Neuron (in vitro differentiated cells): ENCODE measurements around the gene ZNF609.

Source experiments
- H2AFZ ChIP-seq: one replicate; pipeline ENCODE4 v1.6.1; 2013; ENCODE audit warnings: low read depth, mild to moderate bottlenecking, inconsistent platforms, low read length, moderate library complexity
- H3K27me3 ChIP-seq: one replicate; pipeline ENCODE4 v1.6.1; 2013; ENCODE audit warnings: low read length; ENCODE audit not compliant: insufficient read depth
- H3K36me3 ChIP-seq: one replicate; pipeline ENCODE4 v1.6.1; 2013; ENCODE audit warnings: low read length; ENCODE audit not compliant: insufficient read depth
- H3K4me1 ChIP-seq: one replicate; pipeline ENCODE4 v1.6.1; 2013; ENCODE audit warnings: low read length; ENCODE audit not compliant: insufficient read depth
- H3K4me3 ChIP-seq: 2 replicates; pipeline ENCODE4 v1.5.1; 2013; ENCODE audit warnings: mild to moderate bottlenecking, low read length, moderate library complexity
- H3K9me3 ChIP-seq: one replicate; pipeline ENCODE4 v1.6.1; 2013; ENCODE audit warnings: low read length

The ZNF609 gene

GRCh38 chr15:64443747-64444621, 16.4 kb upstream of the ZNF609 start:
- Histone ChIP-seq H3K36me3 (peaks cover 16% of the 10 kb centered on the region), H2AFZ (no peak overlapping the region), H3K9me3 (no peaks in the 10 kb centered on the region), H3K4me1 (no peaks in the 10 kb centered on the region), H3K4me3 (no peak overlapping the region), H3K27me3 (no peaks in the 10 kb centered on the region)

GRCh38 chr15:64444836-64445235, 15.5 kb upstream of the ZNF609 start:
- Histone ChIP-seq H3K36me3 (peaks cover 17% of the 10 kb centered on the region), H3K9me3 (no peaks in the 10 kb centered on the region), H2AFZ (no peak overlapping the region), H3K4me1 (no peaks in the 10 kb centered on the region), H3K4me3 (no peak overlapping the region), H3K27me3 (no peaks in the 10 kb centered on the region)

- H2AFZ ChIP-seq, result no peak overlapping the region
- H3K4me3 ChIP-seq, result no peak overlapping the region
- peaks cover 2% of the 10 kb centered on the region for H3K4me1 ChIP-seq
- H3K36me3 ChIP-seq, result peaks cover 15% of the 10 kb centered on the region
- no peaks in the 10 kb centered on the region for H3K27me3 ChIP-seq
- no peaks in the 10 kb centered on the region for H3K9me3 ChIP-seq
These were observed 12.7 kb upstream of the ZNF609 start for GRCh38 chr15:64447536-64448315.

GRCh38 chr15:64452988-64453688, 7.2 kb upstream of the ZNF609 start:
- Histone ChIP-seq H3K4me1 (peaks cover 54% of the 10 kb centered on the region), H2AFZ (no peak overlapping the region), H3K27me3 (no peaks in the 10 kb centered on the region), H3K9me3 (no peaks in the 10 kb centered on the region), H3K4me3 (no peak overlapping the region), H3K36me3 (peaks cover 7% of the 10 kb centered on the region)

- Histone ChIP-seq H3K27me3 (no peaks in the 10 kb centered on the region), H3K4me1 (peaks cover 54% of the 10 kb centered on the region), H2AFZ (no peak overlapping the region), H3K4me3 (no peak overlapping the region), H3K36me3 (peaks cover 4% of the 10 kb centered on the region), H3K9me3 (no peaks in the 10 kb centered on the region)
These were observed 6.7 kb upstream of the ZNF609 start for GRCh38 chr15:64453689-64454037.

GRCh38 chr15:64454282-64454681, 6.1 kb upstream of the ZNF609 start:
- H3K4me1 ChIP-seq, result peaks cover 56% of the 10 kb centered on the region
- no peaks in the 10 kb centered on the region for H3K27me3 ChIP-seq

GRCh38 chr15:64455961-64456371, 4.4 kb upstream of the ZNF609 start:
- Histone ChIP-seq H3K36me3 (peaks cover 2% of the 10 kb centered on the region), H3K4me1 (peaks cover 57% of the 10 kb centered on the region), H3K4me3 (no peak overlapping the region), H3K9me3 (no peaks in the 10 kb centered on the region), H2AFZ (no peak overlapping the region), H3K27me3 (no peaks in the 10 kb centered on the region)

More at GRCh38 chr15:64454282-64454681, 6.1 kb upstream of the ZNF609 start:
- Histone ChIP-seq H3K36me3 (peaks cover 5% of the 10 kb centered on the region), H3K9me3 (no peaks in the 10 kb centered on the region), H3K4me3 (no peak overlapping the region), H2AFZ (no peak overlapping the region)

- Histone ChIP-seq H3K9me3 (no peaks in the 10 kb centered on the region), H3K36me3 (peaks cover 2% of the 10 kb centered on the region), H3K27me3 (no peaks in the 10 kb centered on the region), H2AFZ (no peak overlapping the region), H3K4me1 (peaks cover 57% of the 10 kb centered on the region), H3K4me3 (no peak overlapping the region)
These were observed 3.7 kb upstream of the ZNF609 start for GRCh38 chr15:64456634-64457108.

GRCh38 chr15:64459066-64459781, 1.2 kb upstream of the ZNF609 start:
- H3K4me1 ChIP-seq, result peaks cover 60% of the 10 kb centered on the region
- no peaks in the 10 kb centered on the region for H3K27me3 ChIP-seq
- H3K36me3 ChIP-seq, result peaks cover 2% of the 10 kb centered on the region
- no peaks in the 10 kb centered on the region for H3K9me3 ChIP-seq
- no peak overlapping the region for H2AFZ ChIP-seq
- no peak overlapping the region for H3K4me3 ChIP-seq

- H3K4me3 ChIP-seq, result peak overlapping the region; percentile 90
These were observed 644 bp downstream of the ZNF609 start for GRCh38 chr15:64460724-64461720.

GRCh38 chr15:64461721-64462162, 1.4 kb downstream of the ZNF609 start:
- Histone ChIP-seq H3K4me3 (peak overlapping the region; percentile 90), H3K4me1 (peaks cover 49% of the 10 kb centered on the region), H2AFZ (no peak overlapping the region), H3K36me3 (peaks cover 6% of the 10 kb centered on the region), H3K27me3 (no peaks in the 10 kb centered on the region), H3K9me3 (no peaks in the 10 kb centered on the region)

More at GRCh38 chr15:64460724-64461720, 644 bp downstream of the ZNF609 start:
- peaks cover 49% of the 10 kb centered on the region for H3K4me1 ChIP-seq
- H3K36me3 ChIP-seq, result peaks cover 6% of the 10 kb centered on the region
- no peak overlapping the region for H2AFZ ChIP-seq
- H3K9me3 ChIP-seq, result no peaks in the 10 kb centered on the region
- H3K27me3 ChIP-seq, result no peaks in the 10 kb centered on the region
